Activated B cell treated with CpG ODN at 0.5 μM for 24 hours (primary cell): ENCODE data around the gene CTNNA2. TPM values are rescaled to one million over a fixed set of nuclear protein-coding genes. Genes with fewer than 3 reads are reported as not detected.

Source experiments
- ATAC-seq: fragments of 200-7000 bp; cut with Tn5 transposase; one replicate; pipeline ENCODE4 v1.10.0; 2021; ENCODE audit warnings: low read depth, mild to moderate bottlenecking, moderate library complexity
- CTCF ChIA-PET: fragments of 350-600 bp; sonication (Branson Sonifier 250); formaldehyde crosslinking; loops from one replicate; lab custom pipeline; 2021; ENCODE audit warnings: antibody characterized with exemption; lab: Charles Lee
- POLR2A ChIA-PET: fragments of 350-600 bp; sonication (Branson Sonifier 250); formaldehyde crosslinking; loops from one replicate; lab custom pipeline; 2021; ENCODE audit warnings: antibody characterized with exemption; lab: Charles Lee
- DNase-seq: peaks from one replicate; pipeline ENCODE4 v3.0.0; 2022
- H3K27ac Mint-ChIP-seq: one replicate; pipeline ENCODE4 v1.8.0; 2020; ENCODE audit warnings: mixed read lengths
- H3K27me3 Mint-ChIP-seq: one replicate; pipeline ENCODE4 v1.8.0; 2021; ENCODE audit warnings: mixed read lengths
- H3K36me3 Mint-ChIP-seq: one replicate; pipeline ENCODE4 v1.8.0; 2021; ENCODE audit warnings: low read depth, mixed read lengths
- H3K4me1 Mint-ChIP-seq: one replicate; pipeline ENCODE4 v1.8.0; 2021; ENCODE audit warnings: mixed read lengths
- H3K4me3 Mint-ChIP-seq: one replicate; pipeline ENCODE4 v1.8.0; 2020; ENCODE audit warnings: mild to moderate bottlenecking, mixed read lengths
- H3K9me3 Mint-ChIP-seq: one replicate; pipeline ENCODE4 v1.8.0; 2020; ENCODE audit warnings: mixed read lengths
- CTCF ChIP-seq: fragments of 200-600 bp; IDR thresholded peaks from one replicate; pipeline ENCODE4 v1.8.0; 2022; ENCODE audit warnings: antibody characterized with exemption, mild to moderate bottlenecking
- intact Hi-C: fragments of 100-400 bp; cut with micrococcal nuclease; formaldehyde crosslinking; loops from one replicate; pipeline ENCODE4 v1.15.1; 2024
- total RNA-seq: library from RNA; stranded (reverse); gene quantifications from 2 replicates; pipeline ENCODE4 v1.2.3, GENCODE V29; 2022

The CTNNA2 gene
- total RNA-seq, 1 donor from 2014 or later = not detected

- H3K9me3 Mint-ChIP-seq = peaks cover 8% of the 10 kb centered on the region
- intact Hi-C loops = no loop called here
- no peak for DNase-seq
- CTCF ChIA-PET = no interaction called here
- no peak for ATAC-seq
- no peak for TF ChIP-seq CTCF
- POLR2A ChIA-PET = no interaction called here
- no peak overlapping the region for H3K27ac Mint-ChIP-seq
- no peaks in the 10 kb centered on the region for H3K4me1 Mint-ChIP-seq
- H3K4me3 Mint-ChIP-seq = no peak overlapping the region
- H3K36me3 Mint-ChIP-seq = no peaks in the 10 kb centered on the region
- H3K27me3 Mint-ChIP-seq = no peaks in the 10 kb centered on the region
Measured at GRCh38 chr2:80548469-80548868, 1035.6 kb downstream of the CTNNA2 start.

GRCh38 chr2:80549901-80550300, 1037.0 kb downstream of the CTNNA2 start:
- Mint-ChIP-seq H3K9me3 (peaks cover 6% of the 10 kb centered on the region), H3K4me3 (no peak overlapping the region), H3K27ac (no peak overlapping the region), H3K36me3 (no peaks in the 10 kb centered on the region), H3K27me3 (no peaks in the 10 kb centered on the region), H3K4me1 (no peaks in the 10 kb centered on the region)
- no peak for DNase-seq
- intact Hi-C loops = no loop called here
- no peak for TF ChIP-seq CTCF
- ChIA-PET POLR2A (no interaction called here), CTCF (no interaction called here)
- ATAC-seq = no peak

GRCh38 chr2:80560326-80560725, 1047.5 kb downstream of the CTNNA2 start:
- Mint-ChIP-seq H3K9me3 (peaks cover 7% of the 10 kb centered on the region), H3K36me3 (no peaks in the 10 kb centered on the region), H3K4me3 (no peak overlapping the region), H3K27ac (no peak overlapping the region), H3K27me3 (no peaks in the 10 kb centered on the region), H3K4me1 (no peaks in the 10 kb centered on the region)
- ChIA-PET CTCF (no interaction called here), POLR2A (no interaction called here)
- TF ChIP-seq CTCF = no peak
- intact Hi-C loops = no loop called here
- ATAC-seq (no peak), DNase-seq (no peak)

DNA sequence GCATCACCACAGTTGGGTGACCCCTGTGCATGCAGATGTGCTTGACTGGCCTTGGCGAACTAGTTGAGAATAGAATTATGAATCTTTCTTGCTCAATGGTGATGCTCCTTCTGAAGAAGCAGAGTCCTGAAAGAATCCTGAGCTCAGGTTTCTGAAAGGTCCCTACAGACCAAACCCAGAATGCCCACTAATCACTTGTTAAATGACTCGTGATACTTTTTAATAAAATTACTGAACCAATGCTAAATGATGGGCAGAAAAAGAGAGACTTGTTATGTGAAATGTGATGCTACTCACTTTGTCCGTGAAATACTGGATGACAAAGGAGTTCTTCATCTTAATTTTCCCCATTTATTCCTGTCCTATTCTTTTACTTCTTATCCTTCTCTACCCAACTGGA, 1055.2 kb downstream of the CTNNA2 start:
- no peak for TF ChIP-seq CTCF
- H3K36me3 Mint-ChIP-seq = no peaks in the 10 kb centered on the region
- peaks cover 3% of the 10 kb centered on the region for H3K9me3 Mint-ChIP-seq
- POLR2A ChIA-PET = no interaction called here
- no peaks in the 10 kb centered on the region for H3K27me3 Mint-ChIP-seq
- no peak overlapping the region for H3K4me3 Mint-ChIP-seq
- no peak overlapping the region for H3K27ac Mint-ChIP-seq
- DNase-seq (no peak), ATAC-seq (no peak)
- no peaks in the 10 kb centered on the region for H3K4me1 Mint-ChIP-seq
- CTCF ChIA-PET = no interaction called here
- intact Hi-C loops = no loop called here

- ATAC-seq (no peak), DNase-seq (no peak)
- intact Hi-C loops = no loop called here
- ChIA-PET POLR2A (no interaction called here), CTCF (no interaction called here)
- no peaks in the 10 kb centered on the region for H3K4me1 Mint-ChIP-seq
- no peaks in the 10 kb centered on the region for H3K36me3 Mint-ChIP-seq
- no peaks in the 10 kb centered on the region for H3K27me3 Mint-ChIP-seq
- H3K9me3 Mint-ChIP-seq = no peaks in the 10 kb centered on the region
- no peak overlapping the region for H3K4me3 Mint-ChIP-seq
- no peak overlapping the region for H3K27ac Mint-ChIP-seq
- TF ChIP-seq CTCF = no peak
Measured at GRCh38 chr2:80573167-80573566, 1060.3 kb downstream of the CTNNA2 start.
